ENCODE measurements around the gene GGNBP2.
"Not testable (repeated sequence)": the region's sequence is repeated elsewhere in the genome, so short reads cannot be mapped to it uniquely, and the experiment has no call there.

Gene GGNBP2

GRCh38 chr17:36601303-36602029 lies 56.7 kb downstream of the GGNBP2 start, which contains the start of gene MRM1:
TSS of gene MRM1 (plus strand) at chr17:36601583. CDS start at chr17:36601811, 228 bp downstream.
- peak; percentile 86 for DNase-seq (ENCODE audit: low read depth)

GRCh38 chr17:36602030-36602748 lies 57.5 kb downstream of the GGNBP2 start:
- no peak for DNase-seq (ENCODE audit: low read depth)

GRCh38 chr17:36602924-36603384 lies 58.2 kb downstream of the GGNBP2 start:
- peak; percentile 52 for DNase-seq (ENCODE audit: low read depth)

- not testable (repeated sequence) for DNase-seq (ENCODE audit: low read depth)
Observed at GRCh38 chr17:36605028-36605427, 60.3 kb downstream of the GGNBP2 start.

- no peak for DNase-seq (ENCODE audit: low read depth)
Observed at GRCh38 chr17:36608280-36608679, 63.6 kb downstream of the GGNBP2 start.

GRCh38 chr17:36608794-36609497 lies 64.2 kb downstream of the GGNBP2 start:
- no peak for DNase-seq (ENCODE audit: low read depth)

- no peak for DNase-seq (ENCODE audit: low read depth)
Observed at GRCh38 chr17:36609498-36609862, 64.8 kb downstream of the GGNBP2 start.

GRCh38 chr17:36610474-36610873 lies 65.8 kb downstream of the GGNBP2 start:
- DNase-seq (ENCODE audit: low read depth): no peak

GRCh38 chr17:36611345-36612072 lies 66.8 kb downstream of the GGNBP2 start:
- DNase-seq (ENCODE audit: low read depth): no peak

- no peak for DNase-seq (ENCODE audit: low read depth)
Observed at GRCh38 chr17:36612323-36612722, 67.6 kb downstream of the GGNBP2 start.

GRCh38 chr17:36613155-36613554 lies 68.4 kb downstream of the GGNBP2 start:
- no peak for DNase-seq (ENCODE audit: low read depth)

- no peak for DNase-seq (ENCODE audit: low read depth)
Observed at GRCh38 chr17:36614081-36614480, 69.4 kb downstream of the GGNBP2 start.

- DNase-seq (ENCODE audit: low read depth): no peak
Observed at GRCh38 chr17:36614933-36615332, 70.2 kb downstream of the GGNBP2 start.

GRCh38 chr17:36616061-36617029 lies 71.6 kb downstream of the GGNBP2 start:
- no peak for DNase-seq (ENCODE audit: low read depth)

- no peak for DNase-seq (ENCODE audit: low read depth)
Observed at GRCh38 chr17:36617773-36618172, 73.1 kb downstream of the GGNBP2 start.

- no peak for DNase-seq (ENCODE audit: low read depth)
Observed at GRCh38 chr17:36623281-36623680, 78.6 kb downstream of the GGNBP2 start.

- no peak for DNase-seq (ENCODE audit: low read depth)
Observed at GRCh38 chr17:36625188-36625587, 80.5 kb downstream of the GGNBP2 start.

- DNase-seq (ENCODE audit: low read depth): no peak
Observed at GRCh38 chr17:36627101-36627500, 82.4 kb downstream of the GGNBP2 start.

- DNase-seq (ENCODE audit: low read depth): no peak
Observed at GRCh38 chr17:36628576-36628975, 83.9 kb downstream of the GGNBP2 start.

- peak; percentile 73 for DNase-seq (ENCODE audit: low read depth)
Observed at GRCh38 chr17:36629252-36629847, 84.6 kb downstream of the GGNBP2 start.
